Measurements from ENCODE around the gene ALCAM. TPM values are rescaled to one million over a fixed set of nuclear protein-coding genes. Genes with fewer than 3 reads are reported as not detected.

ALCAM gene
- total RNA-seq, 4 donors from 2014 or later, result 23.9 to 45.2 (median 40.5) TPM

- no peaks in the 10 kb centered on the region for H3K9me3 ChIP-seq
- H3K4me3 ChIP-seq, result no peak overlapping the region
- no peaks in the 10 kb centered on the region for H3K27me3 ChIP-seq
- TF ChIP-seq, protein P1, sequence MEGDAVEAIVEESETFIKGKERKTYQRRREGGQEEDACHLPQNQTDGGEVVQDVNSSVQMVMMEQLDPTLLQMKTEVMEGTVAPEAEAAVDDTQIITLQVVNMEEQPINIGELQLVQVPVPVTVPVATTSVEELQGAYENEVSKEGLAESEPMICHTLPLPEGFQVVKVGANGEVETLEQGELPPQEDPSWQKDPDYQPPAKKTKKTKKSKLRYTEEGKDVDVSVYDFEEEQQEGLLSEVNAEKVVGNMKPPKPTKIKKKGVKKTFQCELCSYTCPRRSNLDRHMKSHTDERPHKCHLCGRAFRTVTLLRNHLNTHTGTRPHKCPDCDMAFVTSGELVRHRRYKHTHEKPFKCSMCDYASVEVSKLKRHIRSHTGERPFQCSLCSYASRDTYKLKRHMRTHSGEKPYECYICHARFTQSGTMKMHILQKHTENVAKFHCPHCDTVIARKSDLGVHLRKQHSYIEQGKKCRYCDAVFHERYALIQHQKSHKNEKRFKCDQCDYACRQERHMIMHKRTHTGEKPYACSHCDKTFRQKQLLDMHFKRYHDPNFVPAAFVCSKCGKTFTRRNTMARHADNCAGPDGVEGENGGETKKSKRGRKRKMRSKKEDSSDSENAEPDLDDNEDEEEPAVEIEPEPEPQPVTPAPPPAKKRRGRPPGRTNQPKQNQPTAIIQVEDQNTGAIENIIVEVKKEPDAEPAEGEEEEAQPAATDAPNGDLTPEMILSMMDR (IDR thresholded peaks at IDR 0.05), result no peak
- TF ChIP-seq EP300 (IDR thresholded peaks at IDR 0.05), result no peak
- no peak for TF ChIP-seq POLR2A (IDR thresholded peaks at IDR 0.05)
- H3K4me1 ChIP-seq, result no peaks in the 10 kb centered on the region
- WGBS, 2 donors, result 97 to 99% methylated on average over 4 of the region's 4 CpGs
- DNase-seq (ENCODE audit: low spot score in 2 of 2), result no peak
- H3K27ac ChIP-seq, result no peak overlapping the region
- no peaks in the 10 kb centered on the region for H3K36me3 ChIP-seq
Measured at GRCh38 chr3:105610473-105610872, 243.8 kb downstream of the ALCAM start.

- WGBS, 2 donors, result 89 to 92% methylated on average over 5 of the region's 5 CpGs
- no peak overlapping the region for H3K4me3 ChIP-seq
Measured at GRCh38 chr3:105611304-105612192, 244.8 kb downstream of the ALCAM start.

GRCh38 chr3:105613120-105613519 lies 246.4 kb downstream of the ALCAM start:
- WGBS, 2 donors, result 43 to 46% methylated on average over 2 of the region's 2 CpGs
- H3K36me3 ChIP-seq, result no peaks in the 10 kb centered on the region
- H3K4me1 ChIP-seq, result no peaks in the 10 kb centered on the region
- TF ChIP-seq, protein P1 (IDR thresholded peaks at IDR 0.05), result no peak
- TF ChIP-seq EP300 (IDR thresholded peaks at IDR 0.05) (no peak), POLR2A (IDR thresholded peaks at IDR 0.05) (no peak)
- H3K27ac ChIP-seq, result no peak overlapping the region
- no peaks in the 10 kb centered on the region for H3K9me3 ChIP-seq
- no peak for DNase-seq (ENCODE audit: low spot score in 2 of 2)
- no peaks in the 10 kb centered on the region for H3K27me3 ChIP-seq
- no peak overlapping the region for H3K4me3 ChIP-seq

More at GRCh38 chr3:105611304-105612192, 244.8 kb downstream of the ALCAM start:
- no peaks in the 10 kb centered on the region for H3K27me3 ChIP-seq
- H3K9me3 ChIP-seq, result no peaks in the 10 kb centered on the region
- no peaks in the 10 kb centered on the region for H3K4me1 ChIP-seq
- H3K36me3 ChIP-seq, result no peaks in the 10 kb centered on the region
- DNase-seq (ENCODE audit: low spot score in 2 of 2), result no peak
- no peak for TF ChIP-seq EP300 (IDR thresholded peaks at IDR 0.05)
- H3K27ac ChIP-seq, result no peak overlapping the region

DNA sequence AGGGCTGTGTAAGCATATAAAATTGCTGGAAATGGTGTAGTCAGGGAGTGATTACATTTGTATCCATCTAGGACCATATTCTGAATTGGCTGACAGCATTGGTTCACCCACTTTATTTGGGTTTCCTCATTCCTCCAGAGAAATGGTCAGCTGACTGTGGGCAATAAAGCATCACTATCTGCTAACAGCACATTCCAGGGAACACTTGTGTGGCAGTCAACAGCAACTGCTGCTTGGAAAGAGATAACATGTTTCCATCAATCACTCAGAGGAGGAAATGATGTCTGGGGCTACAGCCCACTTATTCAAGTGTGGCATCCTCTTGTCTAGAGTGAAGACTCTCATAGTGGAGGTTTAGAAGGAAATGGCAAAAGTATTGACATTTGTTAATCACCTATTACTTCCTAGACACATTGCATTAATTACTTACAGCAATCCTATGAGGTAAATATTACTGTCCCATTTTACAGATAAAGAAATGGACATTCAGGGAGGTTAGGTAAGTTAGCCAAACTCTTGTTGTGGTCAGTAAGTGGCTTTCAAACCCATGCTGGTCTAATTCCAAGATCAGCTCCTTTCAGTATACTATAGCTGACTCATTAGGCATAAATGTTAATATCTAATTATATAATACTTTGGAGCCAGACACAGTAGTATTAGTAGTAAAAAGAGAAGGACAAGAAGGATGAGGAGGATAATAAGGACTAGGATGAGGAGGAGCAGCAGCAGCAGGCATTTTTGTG lies 247.8 kb downstream of the ALCAM start:
- Histone ChIP-seq H3K27ac (no peak overlapping the region), H3K9me3 (no peaks in the 10 kb centered on the region), H3K36me3 (no peaks in the 10 kb centered on the region), H3K4me3 (no peak overlapping the region), H3K27me3 (no peaks in the 10 kb centered on the region), H3K4me1 (no peaks in the 10 kb centered on the region)
- TF ChIP-seq EP300 (IDR thresholded peaks at IDR 0.05), result no peak
- TF ChIP-seq POLR2A (IDR thresholded peaks at IDR 0.05), result no peak
- TF ChIP-seq, protein P1 (IDR thresholded peaks at IDR 0.05), result no peak
- no peak for DNase-seq (ENCODE audit: low spot score in 2 of 2)

DNA sequence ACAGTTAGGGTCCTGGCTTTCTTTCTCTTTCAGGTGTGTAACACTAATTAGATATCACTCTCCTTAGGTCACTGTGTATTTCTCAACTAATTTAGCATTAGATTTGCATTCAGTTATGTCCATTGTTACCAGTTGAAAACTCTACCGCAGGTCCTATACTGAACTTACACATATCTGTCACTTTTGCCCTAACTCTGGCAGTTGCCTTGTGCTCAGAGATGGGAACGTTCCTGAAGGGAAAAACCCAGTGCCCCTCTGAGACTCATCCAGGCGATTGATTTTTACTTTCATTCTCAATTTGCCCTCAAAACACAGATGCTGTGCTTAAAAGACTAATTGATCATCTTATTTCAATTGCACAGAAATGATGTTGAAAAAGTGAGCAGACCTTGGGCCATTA lies 249.1 kb downstream of the ALCAM start:
- no peaks in the 10 kb centered on the region for H3K9me3 ChIP-seq
- DNase-seq (ENCODE audit: low spot score in 2 of 2), result no peak
- H3K36me3 ChIP-seq, result no peaks in the 10 kb centered on the region
- H3K27me3 ChIP-seq, result no peaks in the 10 kb centered on the region
- TF ChIP-seq POLR2A (IDR thresholded peaks at IDR 0.05) (no peak), EP300 (IDR thresholded peaks at IDR 0.05) (no peak)
- TF ChIP-seq, protein P1 (IDR thresholded peaks at IDR 0.05), result no peak
- WGBS, 2 donors, result 88 to 93% methylated on average over 3 of the region's 3 CpGs
- H3K4me1 ChIP-seq, result no peaks in the 10 kb centered on the region
- no peak overlapping the region for H3K4me3 ChIP-seq
- no peak overlapping the region for H3K27ac ChIP-seq
